GM12891 (cell line): ENCODE results near the gene GALK2.

Source experiments
- POLR2A ChIP-seq: IDR thresholded peaks from 2 replicates; pipeline ENCODE4 v1.6.1; 2011; ENCODE audit warnings: low read depth, low read length, control low read depth
- POLR2AphosphoS5 ChIP-seq: IDR thresholded peaks from 2 replicates; pipeline ENCODE4 v1.6.1; 2011; ENCODE audit warnings: low read depth, low read length, control low read depth
- TAF1 ChIP-seq: IDR thresholded peaks from 2 replicates; pipeline ENCODE4 v1.6.1; 2011; ENCODE audit warnings: low read depth, low read length, control low read depth

DNA sequence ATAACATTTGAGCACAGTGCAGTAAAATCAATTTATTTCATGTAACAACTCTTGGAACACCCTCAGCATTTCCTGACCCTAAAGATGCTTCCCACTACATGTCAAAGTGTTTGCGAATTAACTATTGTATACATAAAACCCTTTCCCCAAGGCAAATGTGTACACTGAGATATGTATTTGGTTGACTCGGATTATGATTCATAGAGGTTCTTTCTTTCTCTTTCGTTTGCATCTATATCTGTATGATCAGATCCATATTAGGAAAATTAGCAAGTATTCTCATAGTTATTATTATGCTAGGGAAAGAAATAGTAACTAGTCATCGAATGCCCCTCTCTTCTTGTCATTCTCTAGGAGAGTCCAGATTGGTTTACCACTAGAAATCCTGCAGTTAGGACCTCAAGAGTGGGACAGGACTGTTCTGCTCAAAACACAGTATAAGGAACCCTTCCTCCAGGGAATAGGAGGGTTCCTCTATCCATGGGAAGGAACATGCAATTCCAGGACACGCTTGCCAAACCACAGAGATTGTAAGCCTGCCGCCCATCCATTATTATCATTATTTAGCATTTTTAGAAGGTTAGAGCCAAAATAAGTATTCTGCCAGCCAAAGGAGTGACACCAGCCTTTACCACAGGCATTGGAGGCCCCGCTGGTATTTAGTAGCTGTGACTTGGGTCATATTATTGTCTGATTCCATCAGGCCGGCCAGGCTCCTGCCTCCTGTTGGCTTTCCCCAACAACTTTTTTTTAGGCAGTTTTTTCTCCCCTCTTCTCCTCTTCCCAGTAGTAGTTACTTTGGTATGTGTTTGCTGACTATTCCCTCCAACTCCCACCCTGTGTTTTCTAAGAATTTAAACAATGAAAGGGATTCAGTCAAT is 100.7 kb downstream of the GALK2 start:
- TF ChIP-seq POLR2AphosphoS5 (no peak), TAF1 (no peak), POLR2A (no peak)
